Stimulated activated CD4-positive, alpha-beta T cell treated with anti-CD3 and anti-CD28 coated beads, Interleukin-1b, Interleukin-23, amount 100 ng/mL, for 24 hours (primary cell): ENCODE measurements around the gene ATG7.
"Not testable (repeated sequence)": the region's sequence is repeated elsewhere in the genome, so short reads cannot be mapped to it uniquely, and the experiment has no call there.

ENCODE experiments used
- DNase-seq, 4 experiments: peaks; one replicate each; pipeline ENCODE4 v3.0.0-alpha.2; 2020; ENCODE audit warnings: low read depth in 4 of 4, low spot score in 1 of 4

ATG7 gene

GRCh38 chr3:11291808-11292207, 19.6 kb downstream of the ATG7 start:
- no peak for DNase-seq

- no peak for DNase-seq
These were observed 24.9 kb downstream of the ATG7 start for GRCh38 chr3:11297126-11297525.

GRCh38 chr3:11300970-11301369, 28.8 kb downstream of the ATG7 start:
- DNase-seq: no peak

DNA sequence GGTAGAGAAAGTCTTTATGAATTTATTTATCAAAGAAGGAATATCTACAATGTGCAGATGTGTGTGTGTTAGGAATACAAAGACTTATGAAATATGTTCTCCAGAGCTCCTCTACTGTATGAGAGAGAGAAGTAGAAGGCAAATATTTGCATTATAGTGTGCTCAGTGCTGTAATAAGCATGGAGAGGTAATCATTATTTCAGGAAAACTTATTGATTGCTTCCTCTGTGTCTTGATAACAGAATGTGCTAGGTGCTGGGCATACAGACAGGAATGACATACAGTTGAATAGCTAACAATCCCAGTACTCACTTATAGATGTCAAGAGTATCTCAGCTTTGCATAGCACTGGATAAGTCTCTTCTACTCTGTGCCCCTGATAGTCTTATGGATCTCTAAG, 30.2 kb downstream of the ATG7 start:
- no peak for DNase-seq

- no peak for DNase-seq
These were observed 32.0 kb downstream of the ATG7 start for GRCh38 chr3:11304175-11304574.

DNA sequence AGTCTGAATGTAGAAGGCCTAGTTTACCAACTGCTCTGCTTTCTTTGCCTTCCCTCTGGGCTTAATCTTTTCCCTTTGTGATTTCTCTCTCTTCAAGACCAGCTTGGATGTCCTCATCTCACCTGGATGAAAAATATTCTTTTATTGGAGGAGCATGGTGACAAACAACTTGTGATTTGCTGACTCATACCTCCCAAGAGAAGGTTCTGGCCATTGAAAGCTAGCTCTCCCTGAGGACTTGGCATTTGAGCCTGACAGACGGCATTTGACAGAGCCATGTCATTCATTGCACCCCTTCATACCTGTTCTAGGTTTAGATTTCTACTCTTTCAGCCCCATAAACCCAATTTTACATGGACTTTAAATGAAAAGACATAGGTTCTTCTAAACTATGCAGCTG, 33.3 kb downstream of the ATG7 start:
- DNase-seq: no peak

GRCh38 chr3:11306817-11307589, 34.8 kb downstream of the ATG7 start:
- DNase-seq: no peak

DNA sequence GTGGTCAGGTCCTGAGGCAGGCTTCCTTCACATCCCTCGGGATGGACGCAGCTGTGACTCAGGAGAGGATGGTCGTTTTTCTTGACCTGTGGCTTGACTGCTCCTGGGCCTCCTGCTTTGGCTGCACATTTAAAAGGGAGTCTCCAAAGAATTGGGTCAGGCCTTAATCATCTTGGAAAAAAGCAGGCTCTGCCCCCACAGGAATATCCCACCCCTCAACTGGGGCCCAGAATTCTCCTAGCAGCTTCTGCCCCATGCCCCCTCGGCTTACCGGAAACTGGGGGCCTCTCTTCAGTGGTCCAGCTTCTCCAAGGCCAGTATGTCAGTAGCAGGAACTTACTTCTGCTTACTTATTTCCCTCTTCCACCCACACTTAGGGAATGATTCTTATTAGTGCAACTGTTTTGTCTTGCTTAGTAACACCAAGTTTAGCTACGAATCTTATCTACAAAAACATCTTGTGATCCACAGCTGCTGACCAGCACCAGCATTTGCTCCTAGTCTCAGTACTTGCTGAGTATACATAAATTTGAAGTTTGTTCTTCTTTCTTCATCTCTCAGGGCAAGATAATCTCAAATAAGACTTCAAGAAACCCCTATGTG, 35.7 kb downstream of the ATG7 start:
- no peak for DNase-seq

GRCh38 chr3:11310258-11310657, 38.1 kb downstream of the ATG7 start:
- no peak for DNase-seq

DNA sequence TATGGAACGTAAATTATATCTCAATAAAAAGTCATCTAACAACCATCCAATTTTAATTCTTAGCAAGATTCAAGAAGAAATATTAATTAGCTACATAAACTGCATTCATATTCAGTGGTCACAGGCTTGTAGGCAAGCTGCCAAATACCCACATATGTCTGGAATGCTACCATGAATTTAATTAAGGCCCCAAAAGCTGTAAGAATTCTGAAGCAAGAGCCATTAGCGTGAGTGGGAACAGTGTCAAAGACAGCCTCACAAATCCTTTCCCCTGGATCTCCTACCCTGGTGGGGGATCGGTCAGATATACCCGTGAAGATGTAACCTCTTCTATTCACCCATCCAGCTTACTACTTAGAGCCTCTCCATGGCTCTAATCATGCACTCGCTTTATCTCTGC, 40.0 kb downstream of the ATG7 start:
- DNase-seq: no peak

DNA sequence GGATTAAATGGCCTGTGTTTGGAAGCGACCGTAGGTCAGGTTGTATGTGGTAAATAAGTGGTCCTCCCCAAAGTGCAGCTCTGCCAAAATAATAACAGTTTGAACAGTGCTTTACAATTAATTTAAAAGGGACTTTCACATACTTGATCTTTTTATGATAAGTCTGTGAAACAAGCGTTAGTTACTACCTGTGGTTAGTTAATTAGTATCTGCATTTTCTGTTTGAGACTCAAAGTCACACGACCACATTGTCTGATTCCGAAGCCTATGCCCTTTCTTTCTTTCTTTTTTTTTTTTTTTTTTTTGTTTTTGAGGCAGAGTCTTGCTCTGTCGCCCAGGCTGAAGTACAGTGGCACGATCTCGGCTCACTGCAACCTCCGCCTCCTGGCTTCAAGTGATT, 45.1 kb downstream of the ATG7 start:
- no peak for DNase-seq

GRCh38 chr3:11322931-11323330, 50.7 kb downstream of the ATG7 start:
- no peak for DNase-seq

DNA sequence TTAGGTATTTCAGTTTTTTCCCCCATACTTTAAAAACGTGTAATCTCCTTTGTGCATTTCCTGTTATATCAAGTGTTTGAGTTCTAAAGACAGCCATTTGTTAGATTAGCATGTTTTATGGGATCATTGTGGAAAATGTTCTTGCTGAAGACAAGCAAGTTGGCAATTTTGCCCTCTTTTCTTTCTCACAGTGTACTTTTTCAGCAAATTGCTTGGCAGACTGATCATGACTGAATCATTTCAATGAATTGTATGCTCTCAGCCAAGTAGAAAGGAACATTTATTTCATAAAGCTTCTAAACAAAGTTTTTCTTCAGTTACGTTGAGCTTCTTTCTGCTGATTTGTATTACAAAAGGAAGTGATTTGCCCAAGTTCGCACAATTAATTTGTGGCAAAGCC, 51.6 kb downstream of the ATG7 start:
- no peak for DNase-seq

- DNase-seq: no peak
These were observed 55.4 kb downstream of the ATG7 start for GRCh38 chr3:11327619-11328018.

DNA sequence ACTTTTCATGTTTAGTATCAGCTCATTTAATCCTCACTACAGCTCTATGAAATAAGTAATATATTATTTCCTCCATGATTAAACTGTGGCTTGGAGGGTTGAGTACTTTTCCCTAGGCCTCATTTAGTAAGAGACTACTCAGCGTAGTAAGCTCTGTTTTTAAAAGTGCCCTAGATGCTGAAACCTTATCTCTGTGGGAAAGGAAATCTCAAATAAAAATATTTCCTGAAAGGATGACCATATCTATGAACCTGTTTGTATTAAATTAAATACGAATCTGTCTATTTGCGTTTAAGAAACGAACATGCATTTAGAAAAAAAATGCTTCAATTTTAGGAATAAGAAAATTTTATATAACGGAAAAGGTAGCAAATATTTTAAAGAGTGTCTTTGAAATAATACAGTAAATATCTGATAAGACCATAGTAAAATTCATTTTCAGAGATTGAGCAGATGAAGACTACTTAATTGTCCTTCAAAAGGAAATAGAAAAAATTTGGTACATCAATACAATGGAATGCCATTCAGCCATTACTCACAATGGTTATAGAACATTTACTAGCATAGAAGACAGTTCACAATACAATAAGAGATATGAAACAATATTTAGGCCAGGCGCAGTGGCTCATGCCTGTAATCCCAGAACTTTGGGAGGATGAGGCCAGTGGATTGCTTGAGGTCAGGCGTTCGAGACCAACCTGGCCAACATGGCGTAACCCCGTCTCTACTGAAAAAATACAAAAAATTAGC, 56.2 kb downstream of the ATG7 start:
- DNase-seq: no peak

DNA sequence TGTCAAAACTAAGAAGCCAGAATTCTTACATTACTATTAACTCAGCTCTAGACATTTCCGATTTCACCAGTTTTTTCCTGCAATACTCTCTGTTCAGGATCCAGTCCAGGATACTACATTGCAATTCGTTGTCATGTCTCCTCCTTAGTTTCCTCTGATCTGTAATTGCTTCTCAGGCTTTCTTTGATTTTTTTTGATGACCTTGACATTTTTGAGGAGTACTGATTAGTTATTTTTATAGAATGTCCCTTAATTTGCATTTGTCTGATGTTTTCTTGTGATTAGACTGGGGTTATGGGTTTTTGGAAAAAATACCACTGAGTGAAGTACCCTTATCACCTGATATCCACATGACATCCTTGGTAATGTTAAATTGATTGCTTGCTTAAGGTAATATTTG, 57.6 kb downstream of the ATG7 start:
- DNase-seq: no peak

DNA sequence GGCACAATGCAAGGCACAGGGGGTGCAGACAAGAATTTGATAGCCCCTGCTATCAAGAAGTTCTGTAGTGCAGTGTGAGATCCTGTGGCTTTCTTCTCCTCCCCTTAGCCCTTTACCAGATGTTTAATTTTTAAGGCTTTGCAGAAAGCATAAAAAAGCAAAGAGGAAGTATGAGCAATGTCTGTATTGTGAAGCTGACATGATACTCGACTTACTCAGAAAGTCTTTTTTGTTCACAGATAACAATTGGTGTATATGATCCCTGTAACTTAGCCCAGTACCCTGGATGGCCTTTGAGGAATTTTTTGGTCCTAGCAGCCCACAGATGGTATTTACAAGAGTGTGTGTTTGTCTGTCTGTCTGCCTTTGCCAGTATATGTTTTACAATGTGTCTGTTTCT, 58.9 kb downstream of the ATG7 start:
- no peak for DNase-seq

DNA sequence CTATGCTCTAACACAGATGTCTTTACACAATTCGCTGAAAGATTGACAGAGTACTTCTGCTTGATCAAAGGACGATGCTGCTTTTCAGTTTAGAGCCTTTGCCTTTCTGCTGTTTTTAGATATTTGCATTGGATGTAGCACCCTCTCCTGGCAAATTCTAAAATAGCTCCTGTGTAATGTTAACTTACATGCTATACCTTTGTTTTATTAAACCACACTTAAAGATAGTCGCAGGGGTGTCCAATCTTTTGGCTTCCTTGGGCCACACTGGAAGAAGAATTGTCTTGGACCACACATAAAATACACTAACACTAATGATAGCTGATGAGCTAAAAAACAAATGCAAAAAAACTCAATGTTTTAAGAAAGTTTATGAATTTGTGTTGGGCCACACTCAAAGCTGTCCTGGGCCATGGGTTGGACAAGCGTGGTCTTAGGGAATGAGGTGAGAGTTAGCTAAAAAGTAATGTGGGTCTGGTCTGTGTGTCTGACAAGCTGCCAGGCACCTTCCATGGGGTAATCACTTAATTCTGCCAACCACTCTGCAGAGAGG, 62.9 kb downstream of the ATG7 start:
- no peak for DNase-seq

DNA sequence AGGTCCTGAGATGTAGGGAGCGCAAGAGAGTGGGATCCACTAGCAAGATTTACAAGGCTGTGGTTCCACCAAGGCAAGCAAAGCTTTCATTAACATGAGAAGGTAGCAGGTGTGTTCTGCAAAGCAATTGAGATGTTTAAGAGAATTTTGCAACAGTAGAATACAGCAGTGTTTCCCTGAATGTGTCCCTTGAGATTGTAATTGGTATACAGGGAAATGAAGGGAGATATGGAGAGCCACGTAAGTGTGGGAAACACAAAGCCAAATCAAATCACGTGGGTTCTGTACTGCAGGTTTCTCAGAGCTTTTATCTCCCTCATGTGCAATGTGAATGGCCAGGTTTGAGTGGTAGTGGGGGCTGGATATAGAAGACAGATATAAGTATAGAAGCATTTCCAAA, 67.3 kb downstream of the ATG7 start:
- DNase-seq: no peak

DNA sequence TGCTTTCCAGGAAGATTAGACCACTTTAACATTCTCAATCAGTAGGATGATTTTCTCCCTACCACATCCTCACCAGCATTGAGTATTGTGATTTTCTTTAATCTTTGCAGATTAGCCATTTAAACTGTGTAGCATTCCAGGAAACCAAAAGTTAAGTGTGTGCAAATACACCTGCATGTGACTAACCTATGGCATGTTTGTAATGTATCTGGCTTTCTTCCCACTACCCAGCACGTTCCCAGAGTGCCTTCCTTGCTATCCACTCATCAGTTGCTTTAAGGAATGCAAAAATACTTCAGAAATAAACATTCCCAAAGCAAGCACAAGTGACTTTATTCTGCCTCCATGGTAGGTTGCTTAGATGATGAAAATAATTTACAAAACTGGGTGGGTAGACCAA, 74.2 kb downstream of the ATG7 start:
- DNase-seq: no peak

- not testable (repeated sequence) for DNase-seq
These were observed 76.7 kb downstream of the ATG7 start for GRCh38 chr3:11348877-11349276.

- no peak for DNase-seq
These were observed 77.2 kb downstream of the ATG7 start for GRCh38 chr3:11349446-11349845.
